Mucosa of descending colon (tissue), 3 donors: ENCODE measurements around the gene IKBKE. TPM values are rescaled to one million over a fixed set of nuclear protein-coding genes. Genes with fewer than 3 reads are reported as not detected.
A peak's percentile ranks its signal among the peaks of the same experiment; 100 is the strongest.

ENCODE experiments used
- ATAC-seq: fragments of 200-7000 bp; cut with Tn5 transposase; one replicate; pipeline ENCODE4 v1.9.1; 2020; ENCODE audit warnings: mild to moderate bottlenecking, moderate library complexity
- DNase-seq, 3 donors: peaks; one replicate each; pipeline ENCODE4 v3.0.0-alpha.2; 2020
- H3K36me3 ChIP-seq: fragments of 200-600 bp; one replicate; pipeline ENCODE4 v1.8.0; 2021; ENCODE audit warnings: low read depth, mild to moderate bottlenecking
- H3K4me1 ChIP-seq: fragments of 200-600 bp; one replicate; pipeline ENCODE4 v1.8.0; 2021; ENCODE audit warnings: low read depth, mild to moderate bottlenecking
- H3K4me3 ChIP-seq: fragments of 200-600 bp; one replicate; pipeline ENCODE4 v1.8.0; 2021; ENCODE audit warnings: mild to moderate bottlenecking
- H3K9me3 ChIP-seq: fragments of 200-600 bp; one replicate; pipeline ENCODE4 v1.8.0; 2021; ENCODE audit warnings: mild to moderate bottlenecking
- intact Hi-C, 2 donors: fragments of 100-400 bp; cut with DNase I in 1 of 2; cut with micrococcal nuclease in 1 of 2; formaldehyde crosslinking; loops; one replicate each; pipeline versions ENCODE4 v1.11.0 to v1.11.1; 2022; cut with DNase I, micrococcal nuclease
- total RNA-seq, 3 donors: library from RNA; stranded (reverse); fragmentation: NEBNext Ultra II Directional in 2 of 3; extraction: Animal tissue kit (Norgen Biotek cat#: 25700) in 2 of 3; gene quantifications; one replicate each; pipeline versions ENCODE4 v1.2.1 to v1.2.4, GENCODE V29; 2021 to 2023
- TF ChIP-seq, protein P1 (sequence below): fragments of 200-600 bp; IDR thresholded peaks from one replicate; pipeline ENCODE4 v1.8.0; 2022; ENCODE audit warnings: antibody characterized with exemption, mild to moderate bottlenecking
- donor health status: DM: no; HTN: no; CAD: no; lungs with moderate emphysema.
- donor health status: DM: no; HTN: no; CAD: no.
- donor health status: DM: no; HTN: yes; CAD: no.

IKBKE gene
- total RNA-seq, 3 donors from 2014 or later: 9.7 to 24.7 (median 16.4) TPM

DNA sequence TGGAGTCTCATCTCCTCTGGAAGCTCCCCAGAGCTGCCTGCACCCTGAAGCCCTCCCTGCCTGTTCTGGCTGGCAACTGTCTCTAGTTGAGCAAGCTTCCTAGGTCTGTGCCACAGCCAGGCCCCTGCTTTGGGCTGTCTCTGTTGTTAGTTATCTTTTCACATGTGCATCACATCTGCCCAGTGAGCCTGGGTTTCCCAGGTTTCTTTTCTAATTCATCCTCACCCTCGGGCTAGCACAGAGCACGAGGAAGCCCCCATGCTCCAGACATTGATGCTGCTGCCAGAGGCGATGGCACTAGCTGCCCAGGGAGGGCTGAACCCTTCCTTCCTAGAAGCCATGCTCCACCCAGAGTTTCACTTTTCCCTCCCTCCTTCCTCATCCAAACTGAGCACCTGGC, 64.3 kb downstream of the IKBKE start:
- Histone ChIP-seq H3K4me3 (no peak overlapping the region), H3K36me3 (no peaks in the 10 kb centered on the region), H3K4me1 (no peaks in the 10 kb centered on the region), H3K9me3 (no peaks in the 10 kb centered on the region)
- intact Hi-C loops: loop anchor here in 1 of 2 donors (10.0 kb wide), 1 partner anchor 60 kb away; no protein-coding TSS in a partner anchor
- no peak for ATAC-seq
- no peak for DNase-seq
- TF ChIP-seq, protein P1, sequence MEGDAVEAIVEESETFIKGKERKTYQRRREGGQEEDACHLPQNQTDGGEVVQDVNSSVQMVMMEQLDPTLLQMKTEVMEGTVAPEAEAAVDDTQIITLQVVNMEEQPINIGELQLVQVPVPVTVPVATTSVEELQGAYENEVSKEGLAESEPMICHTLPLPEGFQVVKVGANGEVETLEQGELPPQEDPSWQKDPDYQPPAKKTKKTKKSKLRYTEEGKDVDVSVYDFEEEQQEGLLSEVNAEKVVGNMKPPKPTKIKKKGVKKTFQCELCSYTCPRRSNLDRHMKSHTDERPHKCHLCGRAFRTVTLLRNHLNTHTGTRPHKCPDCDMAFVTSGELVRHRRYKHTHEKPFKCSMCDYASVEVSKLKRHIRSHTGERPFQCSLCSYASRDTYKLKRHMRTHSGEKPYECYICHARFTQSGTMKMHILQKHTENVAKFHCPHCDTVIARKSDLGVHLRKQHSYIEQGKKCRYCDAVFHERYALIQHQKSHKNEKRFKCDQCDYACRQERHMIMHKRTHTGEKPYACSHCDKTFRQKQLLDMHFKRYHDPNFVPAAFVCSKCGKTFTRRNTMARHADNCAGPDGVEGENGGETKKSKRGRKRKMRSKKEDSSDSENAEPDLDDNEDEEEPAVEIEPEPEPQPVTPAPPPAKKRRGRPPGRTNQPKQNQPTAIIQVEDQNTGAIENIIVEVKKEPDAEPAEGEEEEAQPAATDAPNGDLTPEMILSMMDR: no peak

DNA sequence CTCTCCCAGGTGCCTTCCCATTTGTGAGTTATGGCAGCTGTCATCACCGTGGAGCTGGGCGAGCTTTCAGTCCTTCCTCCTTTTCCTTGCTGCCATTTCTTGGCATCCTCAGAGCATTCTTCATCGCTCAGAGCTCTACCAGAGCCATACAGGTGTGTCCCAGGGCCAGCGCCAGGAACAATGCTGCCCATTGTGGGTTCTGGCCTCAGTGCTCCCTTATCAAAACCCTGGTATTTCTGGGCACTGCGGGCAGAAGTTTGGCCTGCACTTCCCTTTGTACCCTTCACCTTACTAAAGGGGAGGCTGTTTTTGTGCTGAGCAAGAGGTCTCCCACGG, 65.5 kb downstream of the IKBKE start:
- Histone ChIP-seq H3K4me1 (peaks cover 6% of the 10 kb centered on the region), H3K36me3 (no peaks in the 10 kb centered on the region), H3K9me3 (no peaks in the 10 kb centered on the region), H3K4me3 (no peak overlapping the region)
- intact Hi-C loops: loop anchor here in 1 of 2 donors (10.0 kb wide), 1 partner anchor 59 kb away; no protein-coding TSS in a partner anchor
- peak; percentile 60 for ATAC-seq
- no peak for DNase-seq
- TF ChIP-seq, protein P1: no peak

DNA sequence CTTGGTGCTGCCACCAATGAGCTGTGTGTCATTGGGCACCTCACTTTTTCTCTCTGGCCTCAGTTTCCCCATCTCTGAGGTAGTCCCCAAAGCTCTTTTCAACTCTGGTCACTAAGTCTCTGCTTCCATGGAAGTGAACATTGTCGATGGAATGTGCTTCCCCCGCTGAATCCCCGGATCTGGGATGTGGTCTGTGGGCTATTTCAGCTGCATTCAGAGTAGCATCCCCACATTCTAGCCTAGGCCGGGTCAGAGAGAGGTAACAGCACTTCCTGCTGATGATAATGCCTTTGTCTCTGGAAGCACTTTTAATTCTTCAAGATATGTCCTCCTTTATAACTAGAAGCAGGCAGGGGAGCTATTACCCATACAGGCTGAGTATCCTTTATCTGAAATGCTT, 66.9 kb downstream of the IKBKE start:
- Histone ChIP-seq H3K4me3 (no peak overlapping the region), H3K36me3 (no peaks in the 10 kb centered on the region), H3K9me3 (no peaks in the 10 kb centered on the region), H3K4me1 (peaks cover 6% of the 10 kb centered on the region)
- ATAC-seq (no peak), DNase-seq (no peak)
- TF ChIP-seq, protein P1: no peak
- intact Hi-C loops: loop anchor here in 1 of 2 donors (10.0 kb wide), 1 partner anchor 58 kb away; no protein-coding TSS in a partner anchor

- Histone ChIP-seq H3K36me3 (no peaks in the 10 kb centered on the region), H3K9me3 (no peaks in the 10 kb centered on the region), H3K4me1 (peaks cover 6% of the 10 kb centered on the region), H3K4me3 (no peak overlapping the region)
- intact Hi-C loops: loop anchor here in 1 of 2 donors (10.0 kb wide), 1 partner anchor 57 kb away; no protein-coding TSS in a partner anchor
- ATAC-seq (no peak), DNase-seq (no peak)
- TF ChIP-seq, protein P1: no peak
Measured at GRCh38 chr1:206538086-206538770, 68.0 kb downstream of the IKBKE start.

GRCh38 chr1:206538901-206539640, 68.8 kb downstream of the IKBKE start:
- no peaks in the 10 kb centered on the region for H3K36me3 ChIP-seq
- TF ChIP-seq, protein P1: no peak
- DNase-seq: no peak
- peaks cover 6% of the 10 kb centered on the region for H3K4me1 ChIP-seq
- intact Hi-C loops: loop anchor here in 1 of 2 donors (10.0 kb wide), 1 partner anchor 56 kb away; no protein-coding TSS in a partner anchor
- ATAC-seq: no peak
- H3K4me3 ChIP-seq: no peak overlapping the region
- no peaks in the 10 kb centered on the region for H3K9me3 ChIP-seq
